ENCODE measurements around the gene DSCAML1. TPM values are rescaled to one million over a fixed set of nuclear protein-coding genes. Genes with fewer than 3 reads are reported as not detected.

Gene DSCAML1
- total RNA-seq, 1 experiment from 2014 or later = not detected

GRCh38 chr11:117439256-117439655 lies 357.8 kb downstream of the DSCAML1 start:
- H3F3A ChIP-seq (ENCODE audit: low read length, unreplicated experiment) = no peaks in the 10 kb centered on the region
- H3K27me3 ChIP-seq (ENCODE audit: low read length) = peaks cover 80% of the 10 kb centered on the region
- ATAC-seq = no peak
- ChIA-PET CTCF (no interaction called here), POLR2A (ENCODE audit: unreplicated experiment) (no interaction called here)
- H4K20me1 ChIP-seq (ENCODE audit: low read length) = no peaks in the 10 kb centered on the region
- no peaks in the 10 kb centered on the region for H3K9me2 ChIP-seq (replicated peaks; ENCODE audit: low read length)
- no TSS peak for BruUV-seq (replicated peaks)
- no peaks in the 10 kb centered on the region for H3K79me2 ChIP-seq (ENCODE audit: low read length)
- no peak for DNase-seq
- H3K9ac ChIP-seq (ENCODE audit: low read length) = no peak overlapping the region
- H2AFZ ChIP-seq (ENCODE audit: low read length) = no peak overlapping the region
- TF ChIP-seq EZH2phosphoT487 (IDR thresholded peaks at IDR 0.05; ENCODE audit: borderline replicate concordance, low read length) (no peak), CTCF (conservative IDR thresholded peaks at IDR 0.05; ENCODE audit: low read depth, low read length) (no peak), EZH2 (IDR thresholded peaks at IDR 0.05; ENCODE audit: low read length, unreplicated experiment) (no peak)
- no peaks in the 10 kb centered on the region for H3K36me3 ChIP-seq (ENCODE audit: low read depth, low read length)
- no peaks in the 10 kb centered on the region for H3K9me3 ChIP-seq (ENCODE audit: low read length)
- intact Hi-C loops (cut with micrococcal nuclease) = no loop called here
- no peak overlapping the region for H3K4me3 ChIP-seq (ENCODE audit: low read length)
- H3K4me1 ChIP-seq (ENCODE audit: insufficient read depth, low read length) = no peaks in the 10 kb centered on the region
- H3K4me2 ChIP-seq (ENCODE audit: low read length) = no peak overlapping the region
- no peak overlapping the region for H3K27ac ChIP-seq (ENCODE audit: low read length)

DNA sequence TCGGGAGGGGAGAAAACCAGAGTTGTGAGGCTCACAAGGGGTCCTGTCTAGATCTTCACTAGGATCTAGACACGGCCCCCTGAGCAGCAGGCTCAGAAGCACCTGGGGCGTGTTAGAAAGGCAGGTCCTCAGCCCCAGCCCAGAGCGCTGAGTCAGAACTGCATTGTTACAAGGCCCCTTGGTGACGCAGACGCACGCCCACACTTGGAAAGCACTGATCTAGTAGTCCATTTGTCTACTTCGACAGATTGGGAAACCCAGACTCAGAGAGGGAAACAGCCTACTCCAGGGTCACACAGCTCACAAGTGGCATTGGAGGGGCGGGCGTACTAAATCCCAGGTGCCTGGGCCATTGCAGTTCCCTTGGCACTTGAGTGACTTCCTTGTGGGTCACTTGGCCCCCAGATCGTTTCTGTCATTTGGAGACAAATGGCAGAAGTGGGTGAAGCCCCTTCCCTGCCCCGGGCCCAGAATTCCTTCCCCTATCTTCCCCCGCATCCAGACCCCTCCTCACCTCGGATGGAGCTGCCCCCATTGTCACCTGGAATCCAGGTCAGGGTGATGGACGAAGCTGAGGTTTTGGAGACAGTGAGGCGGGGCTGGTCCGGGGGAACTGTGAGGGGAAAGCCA lies 358.5 kb downstream of the DSCAML1 start:
- Histone ChIP-seq H3K27ac (ENCODE audit: low read length) (no peak overlapping the region), H3K9ac (ENCODE audit: low read length) (no peak overlapping the region), H3K4me2 (ENCODE audit: low read length) (no peak overlapping the region), H3K4me1 (ENCODE audit: insufficient read depth, low read length) (no peaks in the 10 kb centered on the region), H3K9me2 (replicated peaks; ENCODE audit: low read length) (no peaks in the 10 kb centered on the region), H3K27me3 (ENCODE audit: low read length) (peaks cover 72% of the 10 kb centered on the region), H3K4me3 (ENCODE audit: low read length) (no peak overlapping the region), H4K20me1 (ENCODE audit: low read length) (no peaks in the 10 kb centered on the region), H3K79me2 (ENCODE audit: low read length) (no peaks in the 10 kb centered on the region), H3K36me3 (ENCODE audit: low read depth, low read length) (no peaks in the 10 kb centered on the region), H3K9me3 (ENCODE audit: low read length) (no peaks in the 10 kb centered on the region), H3F3A (ENCODE audit: low read length, unreplicated experiment) (no peaks in the 10 kb centered on the region), H2AFZ (ENCODE audit: low read length) (no peak overlapping the region)
- BruUV-seq (replicated peaks) = no TSS peak
- intact Hi-C loops (cut with micrococcal nuclease) = no loop called here
- DNase-seq = no peak
- TF ChIP-seq EZH2phosphoT487 (IDR thresholded peaks at IDR 0.05; ENCODE audit: borderline replicate concordance, low read length) = no peak
- no peak for TF ChIP-seq EZH2 (IDR thresholded peaks at IDR 0.05; ENCODE audit: low read length, unreplicated experiment)
- TF ChIP-seq CTCF (conservative IDR thresholded peaks at IDR 0.05; ENCODE audit: low read depth, low read length) = no peak
- ATAC-seq = no peak
- CTCF ChIA-PET = no interaction called here
- POLR2A ChIA-PET (ENCODE audit: unreplicated experiment) = no interaction called here

DNA sequence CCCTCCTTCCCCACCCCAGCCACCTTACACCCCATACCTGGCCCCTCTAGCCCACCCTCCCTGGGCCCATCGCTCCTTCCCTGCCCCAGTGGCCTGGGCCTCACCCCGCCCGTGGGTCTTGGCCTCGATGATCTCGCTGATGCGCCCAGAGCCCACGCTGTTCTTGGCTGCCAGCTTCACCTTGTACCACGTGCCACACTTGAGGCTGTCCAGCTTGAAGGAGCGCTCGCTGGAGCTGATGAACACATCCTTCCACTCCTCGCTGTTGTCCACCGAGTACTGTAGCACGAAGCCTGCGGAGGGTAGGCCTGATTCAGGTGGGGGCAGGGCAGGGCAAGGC lies 359.3 kb downstream of the DSCAML1 start:
- no TSS peak for BruUV-seq (replicated peaks)
- Histone ChIP-seq H3K4me2 (ENCODE audit: low read length) (no peak overlapping the region), H3K4me1 (ENCODE audit: insufficient read depth, low read length) (no peaks in the 10 kb centered on the region), H3F3A (ENCODE audit: low read length, unreplicated experiment) (no peaks in the 10 kb centered on the region), H3K9ac (ENCODE audit: low read length) (no peak overlapping the region), H3K27me3 (ENCODE audit: low read length) (peaks cover 68% of the 10 kb centered on the region), H3K79me2 (ENCODE audit: low read length) (no peaks in the 10 kb centered on the region), H3K9me3 (ENCODE audit: low read length) (no peaks in the 10 kb centered on the region), H3K9me2 (replicated peaks; ENCODE audit: low read length) (no peaks in the 10 kb centered on the region), H4K20me1 (ENCODE audit: low read length) (no peaks in the 10 kb centered on the region), H3K27ac (ENCODE audit: low read length) (no peak overlapping the region), H2AFZ (ENCODE audit: low read length) (no peak overlapping the region), H3K4me3 (ENCODE audit: low read length) (no peak overlapping the region), H3K36me3 (ENCODE audit: low read depth, low read length) (no peaks in the 10 kb centered on the region)
- ChIA-PET CTCF (no interaction called here), POLR2A (ENCODE audit: unreplicated experiment) (no interaction called here)
- DNase-seq (no peak), ATAC-seq (no peak)
- TF ChIP-seq EZH2 (IDR thresholded peaks at IDR 0.05; ENCODE audit: low read length, unreplicated experiment) (no peak), CTCF (conservative IDR thresholded peaks at IDR 0.05; ENCODE audit: low read depth, low read length) (no peak), EZH2phosphoT487 (IDR thresholded peaks at IDR 0.05; ENCODE audit: borderline replicate concordance, low read length) (no peak)
- intact Hi-C loops (cut with micrococcal nuclease) = no loop called here
